Ovary (tissue), 3 donors: ENCODE results near the gene KATNIP.

Experiments
- EP300 ChIP-seq: sonication (generic); formaldehyde crosslinking; IDR thresholded peaks from one replicate; pipeline ENCODE4 v1.6.1; 2017; ENCODE audit warnings: antibody characterized with exemption
- POLR2A ChIP-seq: fragments of 450-650 bp; IDR thresholded peaks from one replicate; pipeline ENCODE4 v1.6.1; 2017; ENCODE audit warnings: antibody characterized with exemption, mild to moderate bottlenecking, moderate library complexity
- TF ChIP-seq, protein P1 (sequence below), 3 donors: fragments of 450-650 bp in 2 of 3; fragments of 200-600 bp in 1 of 3; IDR thresholded peaks; one replicate each; pipeline versions ENCODE4 v1.5.1 to v1.8.0; 2016 to 2022; ENCODE audit warnings: antibody characterized with exemption in 3 of 3, mild to moderate bottlenecking in 1 of 3
- donor health status: DM: no; HTN: no; CAD: no.

DNA sequence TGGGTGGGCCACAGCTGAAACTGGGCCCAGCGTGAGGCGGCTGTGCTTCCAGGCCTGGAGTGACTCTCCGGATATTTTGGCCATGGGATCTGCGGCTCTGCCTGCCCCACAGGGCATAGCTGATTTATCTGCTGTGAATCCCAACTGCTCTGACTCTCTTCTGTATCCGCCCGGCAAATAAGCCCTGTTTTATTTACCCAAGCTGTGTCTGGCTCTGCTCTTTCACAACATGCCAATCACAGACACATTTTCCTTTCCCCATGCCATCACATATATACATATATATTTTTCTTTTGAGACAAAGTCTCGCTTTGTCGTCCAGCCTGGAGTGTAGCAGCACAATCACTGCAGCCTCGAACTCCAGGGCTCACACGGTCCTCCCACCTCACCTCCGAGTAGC lies 33.6 kb upstream of the KATNIP start:
- TF ChIP-seq, protein P1, sequence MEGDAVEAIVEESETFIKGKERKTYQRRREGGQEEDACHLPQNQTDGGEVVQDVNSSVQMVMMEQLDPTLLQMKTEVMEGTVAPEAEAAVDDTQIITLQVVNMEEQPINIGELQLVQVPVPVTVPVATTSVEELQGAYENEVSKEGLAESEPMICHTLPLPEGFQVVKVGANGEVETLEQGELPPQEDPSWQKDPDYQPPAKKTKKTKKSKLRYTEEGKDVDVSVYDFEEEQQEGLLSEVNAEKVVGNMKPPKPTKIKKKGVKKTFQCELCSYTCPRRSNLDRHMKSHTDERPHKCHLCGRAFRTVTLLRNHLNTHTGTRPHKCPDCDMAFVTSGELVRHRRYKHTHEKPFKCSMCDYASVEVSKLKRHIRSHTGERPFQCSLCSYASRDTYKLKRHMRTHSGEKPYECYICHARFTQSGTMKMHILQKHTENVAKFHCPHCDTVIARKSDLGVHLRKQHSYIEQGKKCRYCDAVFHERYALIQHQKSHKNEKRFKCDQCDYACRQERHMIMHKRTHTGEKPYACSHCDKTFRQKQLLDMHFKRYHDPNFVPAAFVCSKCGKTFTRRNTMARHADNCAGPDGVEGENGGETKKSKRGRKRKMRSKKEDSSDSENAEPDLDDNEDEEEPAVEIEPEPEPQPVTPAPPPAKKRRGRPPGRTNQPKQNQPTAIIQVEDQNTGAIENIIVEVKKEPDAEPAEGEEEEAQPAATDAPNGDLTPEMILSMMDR (IDR thresholded peaks at IDR 0.05) = no peak
- TF ChIP-seq POLR2A = no peak
- no peak for TF ChIP-seq EP300
